ENCODE results near the gene MIDN. TPM values are rescaled to one million over a fixed set of nuclear protein-coding genes. Genes with fewer than 3 reads are reported as not detected.

The MIDN gene
- total and polyA plus RNA-seq, 2 of the 4 experiments (the other 2 are of a cell fraction), result 2.5 to 26.0 TPM

DNA sequence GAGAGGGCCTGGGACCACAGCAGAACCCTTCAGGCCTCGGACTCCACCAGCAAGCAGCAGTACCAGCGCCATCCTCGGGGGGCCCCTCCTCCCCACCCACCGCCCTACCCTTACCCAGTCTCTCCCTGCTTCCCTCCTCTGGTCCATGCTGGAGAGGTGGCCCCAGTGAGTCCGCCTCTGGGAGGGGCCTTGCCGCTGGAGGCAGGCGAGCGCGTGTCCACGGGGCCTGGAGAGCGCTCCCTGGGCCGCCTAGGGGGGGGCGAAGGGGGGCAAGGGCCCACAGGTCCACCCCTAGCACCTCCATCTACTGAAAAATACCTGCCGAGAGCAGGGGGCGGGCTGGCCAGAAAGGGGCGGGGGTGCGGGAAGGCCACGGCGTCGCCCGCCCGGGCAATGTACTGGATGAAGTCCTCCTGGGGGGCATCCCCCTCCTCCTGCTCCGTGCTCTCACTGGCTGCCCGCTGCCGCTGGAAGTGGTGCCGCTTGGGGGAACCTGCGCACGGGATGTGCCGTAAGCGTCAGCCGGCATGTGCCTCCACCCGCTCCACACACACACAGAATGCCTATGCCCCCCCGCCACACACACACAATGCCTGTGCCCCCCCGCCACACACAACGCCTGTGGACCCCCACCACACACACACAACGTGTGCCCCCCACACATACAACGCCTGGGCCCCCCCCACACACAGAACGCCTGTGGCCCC, 17.4 kb upstream of the MIDN start:
- Histone ChIP-seq H3K36me3 (ENCODE audit: control insufficient read depth, insufficient read depth, low read length) (peaks cover 61% of the 10 kb centered on the region), H4K5ac (ENCODE audit: low read depth, low read length) (no peak overlapping the region), H4K8ac (ENCODE audit: low read depth in 2 of 2, low read length in 2 of 2) (no peak overlapping the region), H2AFZ (replicated peaks; ENCODE audit: low read length, poor library complexity) (no peak overlapping the region), H4K91ac (ENCODE audit: insufficient read depth, low read depth, low read length) (no peak overlapping the region), H3K14ac (replicated peaks; ENCODE audit: low read depth, low read length) (no peak overlapping the region), H2BK20ac (ENCODE audit: low read depth, low read length) (no peak overlapping the region), H3K27me3 (ENCODE audit: control insufficient read depth, insufficient read depth, low read length) (no peaks in the 10 kb centered on the region), H3K4me3 (ENCODE audit: insufficient read depth, low read depth, low read length) (no peak overlapping the region), H3K4me2 (ENCODE audit: low read depth, low read length) (no peak overlapping the region), H3K4ac (ENCODE audit: low read depth, low read length) (no peak overlapping the region), H3K9ac (ENCODE audit: low read depth, low read length) (no peak overlapping the region), H2AK5ac (ENCODE audit: low read depth, low read length) (no peak overlapping the region), H3K56ac (ENCODE audit: extremely low read depth, insufficient read depth, low read length) (no peak overlapping the region), H3K18ac (ENCODE audit: low read depth, low read length) (no peak overlapping the region), H3K79me1 (ENCODE audit: low read depth in 1 of 2, low read length in 2 of 2) (peaks cover 7 to 31% of the 10 kb centered on the region in 2 experiments), H2BK15ac (ENCODE audit: low read depth, low read length) (no peak overlapping the region), H3K4me1 (ENCODE audit: control insufficient read depth, insufficient read depth, low read length) (peaks cover 14% of the 10 kb centered on the region), H2BK5ac (ENCODE audit: low read depth, low read length, poor library complexity, severe bottlenecking) (no peak overlapping the region), H3K9me3 (ENCODE audit: control insufficient read depth, insufficient read depth, low read length) (no peaks in the 10 kb centered on the region), H3K9me1 (ENCODE audit: insufficient read depth, low read length) (no peaks in the 10 kb centered on the region), H2BK120ac (ENCODE audit: low read depth, low read length) (no peak overlapping the region), H3K27ac (ENCODE audit: insufficient read depth, low read length) (no peak overlapping the region), H3K23ac (ENCODE audit: low read depth, low read length) (no peak overlapping the region), H2AK9ac (replicated peaks; ENCODE audit: low read depth, low read length, poor library complexity) (no peak overlapping the region), H4K20me1 (ENCODE audit: insufficient read depth, low read length) (peaks cover 33% of the 10 kb centered on the region)
- ChIA-PET POLR2A (ENCODE audit: unreplicated experiment) (no interaction called here), CTCF (no interaction called here)
- dilution Hi-C loops (cut with HindIII; ENCODE audit: low sequenced_read_pairs, unreplicated experiment), result no loop called here
- TF ChIP-seq FOS (IDR thresholded peaks at IDR 0.05; ENCODE audit: low read depth, low read length) (no peak), POLR2A (IDR thresholded peaks at IDR 0.05; ENCODE audit: low read depth, low read length) (no peak), MXI1 (IDR thresholded peaks at IDR 0.05; ENCODE audit: borderline replicate concordance, low read depth, low read length) (no peak), RCOR1 (IDR thresholded peaks at IDR 0.05; ENCODE audit: insufficient replicate concordance, low read length) (no peak), MAFK (IDR thresholded peaks at IDR 0.05; ENCODE audit: low read depth, low read length) (no peak), NFE2L2 (IDR thresholded peaks at IDR 0.05; ENCODE audit: low read depth, low read length) (no peak), SMC3 (IDR thresholded peaks at IDR 0.05; ENCODE audit: low read depth, low read length) (no peak)
- intact Hi-C loops (cut with micrococcal nuclease), result no loop called here
- DNase-seq, result no peak
- ATAC-seq (ENCODE audit: low read depth), result no peak
- no TSS peak for BruUV-seq (replicated peaks)
- 100% methylated on average over 1 of the region's 38 CpGs; no CpG with 5 or more reads in 1 of the 2 experiments for WGBS, 2 experiments (ENCODE audit: extremely low coverage in 2 of 2, insufficient read length in 1 of 2)
- in situ Hi-C loops (cut with MboI; ENCODE audit: low sequenced_read_pairs), result no loop called here
